GM19328 (cell line): Measurements from ENCODE around the gene INTS1.

Experiments
- ATAC-seq: cut with Tn5 transposase; IDR thresholded peaks from one replicate; pipeline ENCODE4 v1.9.1; 2021; ENCODE audit warnings: mild to moderate bottlenecking, moderate library complexity; ENCODE audit not compliant: unreplicated experiment

INTS1 gene

DNA sequence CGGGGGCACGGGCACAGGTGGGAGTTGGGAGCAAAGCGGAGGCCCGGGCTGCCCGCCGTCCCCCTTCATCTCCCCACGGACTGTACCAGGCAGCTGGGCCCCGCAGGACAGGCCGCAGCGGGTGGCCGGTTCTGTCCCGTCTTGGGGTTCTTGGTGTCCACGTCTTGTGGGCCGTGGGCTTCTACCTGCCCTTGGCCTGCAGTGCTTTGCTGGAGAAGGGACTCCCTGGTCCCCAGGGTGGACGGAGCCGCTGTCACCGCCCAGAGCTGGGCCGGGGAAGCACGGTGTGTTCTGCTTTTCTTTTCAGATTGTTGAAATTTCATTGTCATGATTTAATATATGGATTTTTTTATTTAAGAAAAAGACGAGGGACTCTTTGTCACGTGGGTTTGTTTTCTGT is 38.1 kb upstream of the INTS1 start:
- no peak for ATAC-seq

- ATAC-seq: no peak
Observed at GRCh38 chr7:1541431-1542162, 37.4 kb upstream of the INTS1 start.

GRCh38 chr7:1540776-1541271 is 36.6 kb upstream of the INTS1 start:
- no peak for ATAC-seq

- no peak for ATAC-seq
Observed at GRCh38 chr7:1539882-1540775, 35.9 kb upstream of the INTS1 start.

GRCh38 chr7:1539181-1539881 is 35.1 kb upstream of the INTS1 start:
- ATAC-seq: no peak

DNA sequence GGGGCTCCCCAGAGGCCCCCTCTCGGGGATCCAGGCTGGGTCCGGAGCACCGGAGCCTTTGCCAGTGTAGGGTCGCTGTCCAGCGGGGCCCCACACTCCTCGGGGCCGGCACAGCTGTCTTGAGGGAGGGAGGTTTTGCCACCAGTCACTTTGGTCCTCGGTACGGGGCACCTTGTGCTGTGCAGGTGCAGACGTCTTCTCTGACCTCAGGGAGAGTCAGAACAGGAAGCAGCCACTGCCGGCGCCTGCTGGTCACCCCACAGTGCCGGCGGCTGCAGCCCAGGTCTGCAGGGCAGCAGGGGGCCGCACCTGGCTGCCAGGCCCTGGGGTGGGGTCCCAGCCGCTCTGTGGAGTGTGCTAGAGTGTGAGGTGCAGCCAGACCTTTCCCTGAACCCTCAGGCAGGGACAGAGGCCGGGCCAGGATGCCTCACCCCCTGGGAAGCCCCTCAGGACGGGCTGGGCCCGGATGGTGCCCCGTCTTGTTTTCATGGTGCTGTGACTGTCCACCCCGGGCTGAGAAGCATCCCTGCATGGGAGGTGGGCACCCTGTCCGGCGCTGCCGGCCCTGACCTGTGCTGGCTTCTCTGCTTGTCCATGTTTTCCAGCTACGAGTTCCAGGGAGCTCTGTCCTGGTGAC is 34.5 kb upstream of the INTS1 start:
- ATAC-seq: no peak

GRCh38 chr7:1537535-1538412 is 33.6 kb upstream of the INTS1 start:
- ATAC-seq: no peak

DNA sequence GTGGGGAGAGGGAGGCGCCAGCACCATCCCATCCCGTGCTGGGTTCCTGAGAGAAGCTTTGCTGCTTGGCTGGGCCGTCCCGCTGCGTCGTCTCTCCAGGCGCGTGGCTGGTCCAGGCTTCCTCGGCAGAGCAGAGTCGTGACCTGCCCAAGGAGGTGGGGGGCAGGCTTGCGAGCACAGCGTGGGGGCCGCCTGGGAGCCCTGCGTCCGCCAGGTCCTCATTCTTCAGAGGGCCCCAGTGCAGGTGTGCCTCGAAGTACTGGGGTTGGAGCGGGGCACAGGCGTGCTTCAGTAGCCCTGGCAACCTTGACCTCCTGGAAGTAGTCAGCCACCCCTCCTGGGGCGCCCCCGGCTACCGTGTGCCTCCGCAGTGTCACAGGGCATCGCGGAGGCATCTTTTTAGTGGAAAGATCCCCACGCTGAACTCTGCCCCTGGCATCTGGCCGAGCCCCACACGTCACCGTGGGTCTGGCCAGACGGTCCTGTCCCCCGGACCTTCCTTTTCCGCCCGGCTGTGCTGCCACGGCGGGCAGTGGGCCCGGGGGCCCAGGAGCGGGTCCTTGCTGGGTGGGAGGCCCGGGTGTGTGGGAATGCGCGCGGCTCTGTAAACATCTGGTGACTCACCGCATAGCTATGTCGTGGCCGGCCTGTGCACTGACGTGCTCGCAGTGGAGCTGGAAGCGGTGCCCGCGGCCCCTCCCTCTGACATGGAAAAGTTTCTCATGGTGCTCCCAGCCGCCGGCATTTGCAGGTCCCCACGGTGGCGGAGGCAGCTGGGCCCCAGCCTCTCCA is 32.8 kb upstream of the INTS1 start:
- no peak for ATAC-seq

- ATAC-seq: no peak
Observed at GRCh38 chr7:1536455-1536742, 32.2 kb upstream of the INTS1 start.

GRCh38 chr7:1535701-1536454 is 31.7 kb upstream of the INTS1 start:
- no peak for ATAC-seq

GRCh38 chr7:1535100-1535458 is 30.9 kb upstream of the INTS1 start:
- ATAC-seq: no peak

DNA sequence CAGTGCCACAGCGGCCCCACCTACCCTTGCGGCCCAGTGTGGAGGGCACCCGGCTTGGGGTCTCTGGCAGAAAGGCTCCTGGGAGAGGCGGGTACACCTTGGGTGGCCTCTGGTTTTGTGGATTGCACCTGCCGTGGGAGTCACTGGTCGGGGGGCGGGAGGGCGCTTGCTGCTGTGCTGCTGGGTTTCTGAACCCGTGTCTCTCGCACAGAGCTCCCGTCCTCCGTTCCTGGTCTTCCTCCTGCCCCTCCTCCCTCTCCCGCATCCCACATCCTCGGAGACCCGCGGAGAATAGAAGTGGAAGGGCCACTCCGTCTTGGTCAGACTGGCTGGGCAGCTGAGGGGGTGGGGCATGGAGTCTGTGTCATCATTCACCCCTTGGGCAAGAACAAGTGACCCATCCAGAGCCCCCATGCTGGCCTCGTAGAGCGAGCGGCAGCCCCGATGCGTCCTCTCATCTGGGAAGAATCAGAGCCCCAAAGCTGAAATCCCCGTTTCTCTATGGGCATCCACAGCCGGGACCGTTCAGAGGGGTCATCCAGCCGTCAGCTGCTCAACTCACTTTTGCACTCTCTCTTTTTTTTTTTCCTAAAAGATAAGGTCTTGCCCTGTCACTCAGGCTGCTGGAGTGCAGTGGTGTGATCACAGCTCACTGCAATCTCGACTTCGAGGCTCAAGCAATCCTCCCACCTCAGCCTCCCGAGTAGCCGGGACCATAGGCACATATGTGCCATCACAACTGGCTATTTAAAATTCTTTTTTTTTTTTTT is 30.3 kb upstream of the INTS1 start:
- no peak for ATAC-seq

GRCh38 chr7:1533547-1534329 is 29.5 kb upstream of the INTS1 start:
- ATAC-seq: no peak

DNA sequence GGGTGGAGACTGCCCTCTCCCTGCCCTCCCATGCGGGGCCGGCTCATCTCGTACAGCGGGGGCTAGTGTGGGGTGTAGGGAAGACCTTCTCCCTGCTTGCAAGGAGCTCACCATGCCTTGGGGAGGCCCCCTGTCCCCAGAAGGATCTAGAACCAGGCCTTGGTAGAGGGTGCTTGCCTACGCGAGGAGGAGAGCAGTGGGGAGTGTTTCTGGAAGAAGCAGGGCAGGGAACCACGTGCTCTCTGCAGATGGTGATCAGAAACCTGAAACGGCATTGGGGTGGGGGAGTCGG is 29.0 kb upstream of the INTS1 start:
- no peak for ATAC-seq

DNA sequence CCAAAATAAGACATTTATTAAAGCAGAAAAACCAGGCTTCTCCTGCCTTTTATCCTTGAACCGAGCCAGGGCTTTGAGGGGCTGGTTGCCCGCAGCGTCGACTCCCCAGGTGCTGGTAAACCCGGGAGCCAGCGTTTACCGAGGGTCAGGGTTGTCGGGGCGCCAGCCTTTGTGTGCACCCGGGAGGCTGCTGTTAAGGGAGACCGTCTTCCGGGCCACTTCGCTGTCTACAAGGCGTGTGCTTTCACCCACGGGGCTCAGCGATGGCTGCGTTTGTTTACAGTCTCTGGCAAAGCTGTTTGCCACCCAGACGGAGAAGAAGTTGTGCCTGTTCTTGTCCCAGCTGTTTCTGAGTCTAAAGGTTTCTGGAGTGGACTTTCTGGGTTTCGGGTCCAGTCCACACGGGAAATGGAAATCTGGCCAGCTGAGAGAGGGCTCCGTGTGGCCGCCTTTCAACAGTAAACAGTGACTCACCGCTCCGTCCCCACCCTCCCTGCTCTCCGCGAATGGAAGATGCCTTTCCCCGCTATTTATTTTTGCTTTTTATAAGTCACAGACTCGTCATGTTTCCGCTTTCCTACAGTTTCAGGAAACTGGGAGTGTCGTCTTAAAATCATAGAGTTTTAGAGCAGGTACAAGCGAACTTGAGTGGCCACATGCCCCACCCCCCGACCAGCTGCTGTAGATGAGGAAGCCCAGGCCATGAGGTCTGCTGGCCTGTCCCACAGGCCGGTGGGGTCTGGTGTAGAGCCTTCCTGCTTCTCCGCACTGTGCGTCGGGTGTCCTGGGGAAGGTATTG is 28.5 kb upstream of the INTS1 start:
- no peak for ATAC-seq

GRCh38 chr7:1531979-1532455 is 27.8 kb upstream of the INTS1 start:
- no peak for ATAC-seq
